AG08396 (cell line): Measurements from ENCODE around the gene ERC1.

Source experiments
- DNase-seq: peaks from one replicate; pipeline ENCODE4 v3.0.0; 2012; ENCODE audit warnings: low spot score, mixed read lengths

Gene ERC1

DNA sequence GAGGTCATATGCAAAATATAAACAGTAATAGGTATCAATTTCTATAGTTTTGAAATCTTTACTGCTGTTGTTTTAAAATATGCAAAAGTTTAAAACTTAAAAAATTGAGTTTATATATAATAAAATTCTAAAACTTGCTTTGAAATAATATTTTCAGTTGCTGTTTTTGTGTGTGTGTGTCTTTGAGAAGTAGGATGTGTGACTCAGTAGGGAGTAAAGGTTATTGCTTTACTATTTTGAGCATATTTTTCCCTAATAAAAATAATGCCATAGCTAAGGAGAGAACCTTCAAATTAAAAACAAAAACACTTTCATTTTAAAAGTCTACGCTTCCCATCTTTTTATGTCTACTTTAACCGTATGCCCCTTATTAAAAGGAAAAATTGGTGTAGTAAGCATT, 365.3 kb downstream of the ERC1 start:
- no peak for DNase-seq

DNA sequence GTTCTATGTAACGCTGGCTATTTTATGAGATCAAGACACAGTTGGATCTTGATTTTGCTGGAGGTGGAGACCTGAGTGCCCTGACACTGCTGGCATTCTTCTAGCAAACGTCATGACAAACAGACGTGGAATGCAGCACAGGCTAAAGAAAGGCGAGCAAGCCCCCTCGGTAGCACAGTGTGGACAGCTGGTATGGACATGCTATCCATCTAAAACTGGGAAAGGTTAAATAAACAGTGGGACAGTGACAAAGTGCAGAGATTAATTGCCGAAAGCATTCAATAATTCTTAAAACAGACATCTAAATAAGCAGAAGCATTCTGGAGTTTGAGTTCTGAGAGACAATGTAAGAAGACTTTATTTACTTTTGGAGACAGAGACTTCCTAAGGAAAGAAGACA, 366.1 kb downstream of the ERC1 start:
- peak; percentile 39 for DNase-seq

DNA sequence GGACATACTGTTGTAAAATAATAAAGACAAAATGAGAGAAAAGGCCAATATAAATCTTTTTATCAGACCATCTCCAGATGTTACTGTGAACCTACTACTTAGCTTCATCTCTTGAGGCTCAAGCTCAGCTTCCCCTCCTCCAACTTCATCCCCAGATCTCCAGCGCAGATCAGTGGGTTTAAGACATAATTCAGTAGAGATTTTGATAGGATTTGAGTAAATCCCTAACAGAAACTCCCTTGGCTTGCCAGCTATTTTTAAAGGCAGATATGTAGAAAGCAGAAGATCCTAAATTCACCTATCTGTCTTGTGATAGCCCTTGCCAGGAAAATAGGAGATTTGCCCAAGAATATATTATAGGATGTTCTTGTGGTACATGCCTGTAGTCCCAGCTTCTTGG, 366.7 kb downstream of the ERC1 start:
- no peak for DNase-seq

DNA sequence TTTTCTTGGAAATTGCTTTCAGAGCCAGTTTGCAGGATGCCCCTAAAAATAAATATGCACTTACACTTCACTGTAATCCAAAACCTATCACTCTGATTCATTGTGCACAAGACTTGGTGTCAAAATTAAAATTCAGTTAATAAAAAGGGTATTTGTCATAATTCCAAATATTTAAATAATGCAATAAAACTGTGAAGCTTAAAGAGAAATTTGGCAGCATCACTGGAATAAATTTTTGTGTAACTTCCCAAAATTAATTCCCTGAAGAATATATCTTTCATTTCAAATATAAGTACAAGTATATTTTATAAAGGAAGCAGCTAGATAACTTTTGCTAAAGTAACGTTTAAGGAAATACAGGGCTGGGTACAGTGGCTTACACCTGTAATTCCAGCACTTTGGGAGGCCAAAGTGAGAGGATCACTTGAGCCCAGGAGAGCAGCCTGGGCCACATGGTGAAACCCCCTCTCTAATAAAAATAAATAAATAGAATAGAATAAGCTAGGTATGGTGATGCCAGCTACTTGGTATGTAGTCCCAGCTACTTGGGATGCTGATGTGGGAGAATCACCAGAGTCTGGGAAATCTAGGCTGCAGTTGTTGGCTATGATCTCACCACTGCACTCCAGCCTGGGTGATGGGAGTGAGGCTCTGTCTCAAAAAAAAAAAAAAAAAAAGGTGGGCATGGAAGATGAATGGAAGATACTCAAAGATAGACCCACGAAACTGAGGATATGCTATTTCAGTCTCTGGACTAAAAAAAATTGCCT, 369.6 kb downstream of the ERC1 start:
- DNase-seq, result peak; percentile 41

DNA sequence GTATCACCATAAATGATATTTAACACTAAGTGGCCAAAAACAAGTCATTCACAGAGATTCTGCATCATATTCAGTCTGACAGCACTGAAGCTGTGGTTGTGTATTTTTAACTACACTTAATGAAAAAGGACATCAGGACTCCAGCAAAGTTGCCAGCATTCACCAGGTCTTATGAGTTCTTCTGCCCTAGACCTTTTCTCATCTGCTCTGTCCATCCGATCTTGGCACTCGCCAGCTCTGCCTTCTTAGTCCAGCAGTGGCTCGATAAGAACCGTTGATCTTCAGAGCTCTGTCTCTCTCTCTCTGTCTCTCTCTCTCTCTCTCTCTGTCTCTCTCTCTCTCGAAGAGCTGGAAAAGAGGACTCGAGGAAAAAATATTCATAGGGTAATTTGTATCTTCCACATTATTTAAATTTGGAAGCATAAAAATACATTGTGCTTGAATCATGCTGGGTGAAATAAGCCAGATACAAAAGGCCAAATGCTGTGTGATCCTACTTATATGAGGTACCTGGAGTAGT, 371.2 kb downstream of the ERC1 start:
- DNase-seq, result no peak

DNA sequence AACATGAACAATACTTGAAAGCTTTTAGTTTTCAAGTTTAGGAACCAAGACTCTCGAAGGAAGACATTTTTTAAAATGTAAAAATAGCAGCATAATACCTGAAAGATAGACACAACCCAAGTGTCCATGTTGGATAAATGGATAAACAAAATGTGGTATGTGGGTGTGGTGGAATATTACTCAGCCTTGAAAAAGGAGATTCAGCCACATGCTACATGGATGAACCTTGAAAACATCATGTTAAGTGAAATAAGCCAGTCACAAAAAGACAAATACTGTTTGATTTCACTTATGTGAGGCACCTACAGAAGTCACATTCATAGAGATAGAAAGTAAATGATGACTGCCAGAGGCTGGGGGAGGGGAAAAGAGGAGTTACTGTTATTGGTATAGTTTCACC, 374.7 kb downstream of the ERC1 start:
- DNase-seq, result no peak

DNA sequence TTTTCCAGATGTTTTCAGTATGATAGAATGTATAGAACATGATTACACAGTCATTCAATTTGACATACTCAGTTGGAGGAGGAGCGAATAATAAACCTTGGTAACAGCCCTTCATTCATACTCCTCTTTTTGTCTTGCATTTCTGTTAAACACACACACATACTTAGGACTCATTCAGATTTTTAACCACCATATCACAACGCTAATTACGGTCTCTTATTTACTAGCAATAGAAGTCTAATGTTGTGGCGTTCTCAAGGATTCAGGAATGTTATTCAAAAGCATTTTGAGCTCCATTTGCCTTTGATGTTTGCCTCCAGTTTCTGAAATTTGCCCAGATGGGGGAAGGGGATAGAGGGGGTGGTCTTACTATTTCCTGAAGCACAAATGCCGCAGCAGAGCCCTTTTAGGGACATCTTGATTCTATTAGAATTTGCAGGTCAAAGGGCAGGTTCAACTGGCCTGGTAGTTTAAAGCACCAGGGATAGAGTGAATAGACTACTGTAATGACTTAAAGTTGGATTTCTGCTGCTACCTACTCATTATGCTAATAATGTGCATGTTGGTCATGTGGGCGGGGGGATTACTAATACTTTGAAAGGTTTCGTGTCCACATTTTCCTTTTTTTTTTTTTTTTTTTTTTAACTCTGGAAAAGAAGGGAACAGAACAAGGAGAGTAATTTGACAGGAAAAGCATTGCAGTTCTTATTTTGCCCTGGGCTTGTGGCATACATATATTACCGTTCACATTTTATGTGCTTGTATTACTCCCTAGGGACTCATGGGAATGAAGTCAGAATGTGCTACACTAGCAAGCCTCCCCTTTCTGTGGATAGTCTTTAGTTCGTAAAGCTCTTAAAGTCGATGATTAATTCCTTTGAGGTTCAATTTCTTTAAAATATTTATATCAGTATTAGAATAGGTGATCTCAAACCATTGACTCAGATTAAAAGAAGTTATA, 376.6 kb downstream of the ERC1 start:
- DNase-seq, result no peak

DNA sequence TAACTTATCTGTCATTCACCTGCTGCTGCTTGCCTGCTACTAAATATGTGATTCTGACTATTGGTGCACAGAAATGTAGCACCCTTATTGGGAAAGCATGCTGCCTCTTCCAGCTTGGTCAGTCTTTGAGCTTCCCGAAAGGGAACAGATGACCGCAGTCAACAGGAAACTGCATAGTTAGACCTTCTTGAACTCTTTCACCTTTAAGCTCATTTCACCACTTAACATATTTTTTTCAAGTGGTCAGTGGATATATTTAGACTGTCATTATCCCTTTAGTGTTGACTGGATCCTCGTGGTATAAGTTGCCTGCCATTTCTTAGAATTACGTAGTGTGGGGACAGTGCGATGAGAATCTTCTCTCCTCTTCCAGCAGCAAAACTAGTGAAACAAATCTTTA, 378.4 kb downstream of the ERC1 start:
- DNase-seq, result no peak

DNA sequence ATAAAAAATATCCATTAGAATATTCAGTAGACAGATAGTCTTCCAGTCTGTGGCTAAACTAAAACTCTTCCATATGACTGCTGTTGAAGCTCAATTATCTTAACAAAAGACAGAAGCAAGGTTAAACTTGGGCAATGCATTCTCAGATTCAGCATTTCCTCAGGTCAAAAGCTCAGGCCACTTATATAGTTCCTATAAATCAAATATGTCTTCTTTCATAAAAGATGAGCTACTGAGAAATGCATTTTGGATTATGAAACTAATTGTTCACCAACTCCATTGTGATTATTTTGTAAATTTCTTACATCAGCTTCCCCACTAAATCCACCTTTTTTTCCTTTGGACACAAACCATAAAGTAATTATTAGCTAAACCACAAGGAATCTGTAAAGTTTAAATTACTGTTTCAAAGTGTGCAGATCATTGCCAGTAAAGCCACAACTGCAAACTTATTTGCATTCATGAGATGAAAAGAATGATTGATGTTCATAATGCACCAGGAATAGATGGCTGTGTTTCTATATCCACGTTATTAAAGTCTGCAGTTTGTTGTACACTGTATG, 379.0 kb downstream of the ERC1 start:
- DNase-seq, result no peak

DNA sequence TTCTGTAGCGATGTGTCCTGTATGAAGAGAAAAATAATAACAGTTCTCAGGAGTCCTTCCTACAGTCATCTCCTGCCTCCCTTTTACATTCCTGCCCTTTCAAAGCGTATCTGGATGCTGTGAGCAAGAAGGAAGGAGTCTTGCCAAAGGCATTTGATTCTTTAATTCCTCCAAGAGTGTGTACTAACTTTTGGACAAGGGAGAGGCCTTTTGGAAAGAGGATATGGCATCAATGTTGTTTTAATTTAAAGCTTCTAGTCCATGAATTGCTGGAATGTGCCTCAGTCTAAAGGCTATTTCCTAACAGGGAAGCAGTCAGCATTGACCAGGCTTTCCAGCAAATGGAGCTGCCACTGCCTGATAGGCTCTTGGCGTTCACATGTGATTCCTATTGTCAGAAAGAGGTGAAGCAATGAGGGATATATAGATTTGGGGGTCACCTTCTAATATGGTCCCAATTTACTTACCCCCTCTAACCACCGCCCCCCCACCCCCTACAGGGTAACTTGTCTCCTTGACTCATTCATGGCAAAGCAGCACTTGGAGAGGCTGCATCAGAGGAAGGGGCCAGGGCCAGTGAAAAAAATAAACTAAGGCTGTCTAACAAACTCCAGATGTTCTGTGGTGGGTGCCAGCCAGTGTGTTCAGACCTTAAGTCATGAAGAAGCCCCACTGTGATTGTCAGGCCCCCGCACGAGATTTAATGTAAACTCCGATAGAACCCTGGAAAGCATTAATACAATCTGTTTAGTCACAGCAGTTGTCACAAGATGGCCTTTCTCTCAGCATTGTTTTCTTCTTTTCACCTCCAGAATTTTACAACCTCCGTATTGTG, 383.1 kb downstream of the ERC1 start:
- DNase-seq, result peak; percentile 27

DNA sequence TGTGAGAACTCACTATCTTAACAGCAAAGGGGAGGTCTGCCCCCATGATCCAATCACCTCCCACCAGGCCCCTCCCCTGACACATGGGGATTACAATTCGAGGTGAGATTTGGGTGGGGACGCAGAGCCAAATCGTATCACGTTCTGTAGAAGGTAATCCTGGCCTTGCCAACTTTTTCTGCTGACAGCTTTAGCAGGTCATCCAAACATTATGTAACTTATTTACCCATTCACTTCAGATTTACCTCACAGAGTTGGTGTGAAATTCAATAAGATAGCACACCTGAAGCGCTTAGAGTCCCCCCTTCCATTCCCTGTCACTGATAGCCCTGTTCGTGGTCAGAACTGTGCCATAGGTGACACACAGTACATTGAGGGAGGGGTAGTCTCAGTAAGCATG, 384.3 kb downstream of the ERC1 start:
- DNase-seq, result no peak

DNA sequence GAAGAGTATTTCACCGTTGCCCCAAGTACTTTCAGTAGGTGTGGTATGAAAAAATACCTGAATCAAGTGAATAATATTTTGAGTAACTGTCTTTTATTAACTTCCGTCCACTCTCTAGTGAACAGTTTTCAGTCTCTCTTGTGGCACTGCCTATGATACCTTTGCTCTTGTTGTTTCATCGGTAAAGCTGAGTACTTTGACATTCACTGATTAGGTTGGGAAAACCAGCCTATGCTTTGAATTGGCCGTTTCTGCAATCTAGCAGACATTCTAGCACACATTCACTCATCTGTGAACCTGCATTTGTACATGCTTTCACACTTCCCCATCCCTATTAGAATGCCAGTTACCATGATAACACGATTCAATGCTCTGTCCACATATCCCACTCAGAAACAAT, 386.1 kb downstream of the ERC1 start:
- no peak for DNase-seq

DNA sequence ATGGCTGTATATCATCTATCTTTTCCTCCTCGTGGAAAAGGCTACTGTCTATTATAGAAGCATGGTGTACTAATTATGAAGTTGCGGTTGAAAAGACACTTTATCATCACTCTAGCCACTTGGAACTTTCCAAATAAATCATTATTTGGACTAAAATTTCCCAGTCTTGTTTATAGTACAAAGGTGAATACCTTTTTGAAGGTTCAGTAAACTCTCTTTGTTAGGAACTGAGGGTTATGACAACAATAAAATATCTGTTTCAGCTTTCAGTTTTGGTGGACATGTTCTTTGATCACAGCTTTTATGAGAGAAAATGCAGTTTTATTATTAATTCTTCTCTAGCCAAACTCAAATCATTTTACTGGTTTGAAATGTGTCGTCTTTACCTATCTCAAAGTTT, 386.7 kb downstream of the ERC1 start:
- DNase-seq, result no peak

DNA sequence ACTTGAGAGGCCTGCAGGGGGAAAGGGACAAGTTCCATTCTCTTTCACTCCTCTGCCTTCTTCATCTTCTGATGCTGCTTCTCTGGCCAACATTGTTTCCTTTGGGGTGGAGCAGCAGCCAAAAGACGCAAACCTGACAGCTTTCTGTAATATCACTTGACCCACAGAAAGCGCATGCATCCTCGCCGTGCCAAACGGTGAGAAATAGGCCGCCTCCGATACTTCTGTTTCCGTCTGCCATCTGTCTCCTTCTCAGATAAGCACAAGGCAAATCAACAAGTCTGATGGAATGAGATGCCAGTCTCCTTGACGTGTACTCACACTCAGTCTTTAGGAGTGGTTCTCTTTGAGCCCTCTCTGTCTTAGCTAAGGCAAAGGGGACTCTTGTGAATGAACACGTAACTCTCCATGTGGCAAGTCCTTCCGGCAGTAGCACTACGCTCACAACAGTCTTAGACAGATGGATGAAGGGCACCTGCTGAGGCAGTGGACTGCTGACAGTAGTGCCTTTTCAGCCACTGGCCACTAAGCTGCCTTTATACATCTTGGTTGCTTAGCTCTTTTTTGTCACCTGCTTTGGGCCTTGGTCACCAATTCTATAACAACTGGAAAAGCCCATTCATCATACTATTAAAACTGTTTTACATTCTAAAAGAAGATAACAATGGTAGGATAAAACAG, 389.3 kb downstream of the ERC1 start:
- DNase-seq, result no peak

DNA sequence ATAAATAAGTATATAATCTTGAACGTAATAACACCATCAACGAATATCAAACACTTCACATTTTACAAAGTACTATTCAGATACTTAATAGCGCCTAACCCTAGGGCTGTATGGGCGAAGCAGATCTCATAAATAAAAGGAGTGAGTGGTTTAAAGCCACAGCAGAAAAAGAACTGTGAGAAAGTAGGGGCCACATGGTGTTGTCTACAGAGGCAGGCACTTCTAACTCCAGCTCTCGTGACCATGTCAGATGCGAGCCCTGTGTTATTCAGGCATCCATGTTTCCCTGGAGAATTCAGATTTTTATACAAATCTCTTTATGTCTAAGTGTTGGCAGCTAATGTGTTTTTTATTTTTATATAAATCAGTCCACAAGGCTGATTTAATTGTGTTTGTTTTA, 391.1 kb downstream of the ERC1 start:
- DNase-seq, result no peak

DNA sequence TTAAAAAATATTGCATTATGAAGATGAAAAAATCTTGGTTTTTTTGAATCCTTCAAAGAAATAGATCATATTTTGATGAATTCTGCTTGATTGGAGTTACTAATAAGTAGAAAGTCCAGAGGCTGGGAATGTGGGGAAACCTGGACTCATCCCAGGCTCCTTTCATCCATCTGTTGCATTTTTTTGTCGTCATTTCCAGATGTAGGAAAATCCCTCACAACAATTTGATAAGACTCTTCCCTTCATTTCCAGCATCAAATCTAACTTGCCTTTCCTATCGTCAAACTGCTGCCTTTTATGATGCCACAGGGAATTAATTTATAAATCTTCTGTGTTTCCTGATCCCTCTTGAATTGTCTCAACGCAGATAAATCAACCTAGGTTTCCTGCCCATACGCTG, 391.8 kb downstream of the ERC1 start:
- DNase-seq, result no peak

DNA sequence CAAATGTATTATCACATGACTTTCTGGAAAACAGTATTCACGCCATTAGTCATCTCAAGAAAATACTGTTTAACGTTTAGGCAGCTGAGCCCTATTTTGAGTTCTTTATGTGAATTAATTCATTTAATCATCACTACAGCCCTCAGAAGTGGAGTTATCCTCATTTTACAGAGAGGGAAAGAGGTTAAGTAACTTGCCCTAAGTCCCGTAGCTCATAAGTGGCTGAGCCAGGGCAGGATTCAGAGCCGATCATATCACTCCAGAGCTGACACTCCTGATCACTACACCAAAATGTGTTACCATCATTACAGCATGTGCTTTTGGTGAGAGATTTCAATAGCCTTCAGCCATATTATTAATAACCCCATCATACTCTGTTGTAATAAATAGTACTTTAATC, 392.7 kb downstream of the ERC1 start:
- no peak for DNase-seq

DNA sequence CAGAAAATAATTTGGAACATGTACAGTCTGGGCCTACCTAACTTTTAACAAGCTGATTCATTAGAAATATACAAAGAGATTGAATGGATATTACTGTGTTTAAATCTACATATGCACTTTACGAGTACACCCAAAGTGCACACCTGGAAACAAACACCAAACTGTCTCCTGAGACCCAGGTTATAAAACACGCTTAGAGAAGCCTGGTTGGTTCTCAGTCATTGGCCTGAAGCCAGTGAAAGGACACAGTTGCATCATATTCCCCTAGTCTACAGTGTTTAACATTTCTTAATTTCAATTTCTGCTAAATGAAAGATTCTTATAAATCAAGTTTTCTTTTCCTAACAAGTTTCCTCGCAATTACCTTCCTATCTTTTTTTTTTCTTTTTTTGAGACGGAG, 393.9 kb downstream of the ERC1 start:
- no peak for DNase-seq

DNA sequence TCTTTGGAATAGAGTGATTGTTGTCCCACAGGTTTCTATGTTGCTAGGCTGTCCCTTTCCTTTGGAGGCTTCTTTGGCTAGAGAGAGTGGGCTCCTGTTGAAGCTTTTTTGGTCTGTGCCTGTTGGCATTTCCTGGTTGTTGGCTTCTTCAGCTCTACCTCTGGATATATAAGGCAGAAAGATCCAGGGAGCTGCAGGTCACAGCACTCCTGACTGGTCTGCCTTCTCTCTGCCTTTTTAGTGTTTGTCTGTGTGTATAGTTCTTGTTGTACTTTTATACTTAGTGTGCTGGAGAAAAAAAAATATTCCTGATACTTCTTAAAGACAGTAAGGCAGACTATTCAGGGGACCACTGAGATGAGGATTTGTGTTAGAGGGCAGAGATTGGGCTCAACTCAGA, 400.7 kb downstream of the ERC1 start:
- no peak for DNase-seq

DNA sequence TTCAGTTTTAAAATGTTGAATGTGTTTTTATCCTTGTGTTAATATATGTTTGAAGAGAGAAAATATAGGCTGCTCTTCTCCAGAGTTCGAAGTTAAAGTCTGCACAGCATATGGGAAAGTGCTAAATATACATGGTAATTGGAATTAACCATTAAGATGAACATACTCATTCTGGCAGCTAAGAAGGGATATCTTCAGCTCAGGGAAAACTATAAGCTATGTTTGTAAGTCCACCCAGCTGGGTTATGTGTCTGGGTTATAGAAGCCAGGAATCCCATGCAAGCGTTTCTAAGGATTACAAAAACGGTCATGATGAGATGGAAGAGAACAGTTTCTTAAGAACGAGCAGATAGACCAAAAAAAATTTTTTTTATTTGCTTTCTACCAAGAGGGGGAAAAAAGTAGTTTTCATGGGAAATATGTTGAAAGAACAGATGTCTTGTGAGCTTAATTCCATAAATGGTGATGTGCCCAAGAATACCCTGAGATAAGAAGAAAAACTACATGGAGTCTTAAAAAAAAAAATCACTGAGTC, 404.5 kb downstream of the ERC1 start:
- no peak for DNase-seq

DNA sequence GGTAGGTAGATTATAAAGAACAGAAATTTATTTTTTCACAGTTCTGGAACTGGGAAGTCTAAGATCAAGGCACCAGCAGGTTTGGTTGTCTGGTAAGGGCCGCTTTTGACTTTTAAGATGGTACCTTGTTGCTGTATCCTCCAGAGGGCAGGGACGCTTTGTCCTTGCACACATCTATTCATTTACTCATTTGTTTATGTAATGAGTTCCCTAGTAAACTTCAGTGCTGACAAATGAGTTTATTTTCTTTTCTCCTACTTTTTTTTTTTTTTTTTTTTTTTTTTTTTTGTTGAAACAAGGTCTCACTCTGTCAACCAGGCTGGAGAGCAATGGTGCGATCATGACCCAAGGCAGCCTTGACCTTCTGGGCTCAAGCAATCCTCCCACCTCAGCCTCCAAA, 407.6 kb downstream of the ERC1 start:
- peak; percentile 32 for DNase-seq
